ENCODE measurements around the gene FHAD1.

FHAD1 gene

DNA sequence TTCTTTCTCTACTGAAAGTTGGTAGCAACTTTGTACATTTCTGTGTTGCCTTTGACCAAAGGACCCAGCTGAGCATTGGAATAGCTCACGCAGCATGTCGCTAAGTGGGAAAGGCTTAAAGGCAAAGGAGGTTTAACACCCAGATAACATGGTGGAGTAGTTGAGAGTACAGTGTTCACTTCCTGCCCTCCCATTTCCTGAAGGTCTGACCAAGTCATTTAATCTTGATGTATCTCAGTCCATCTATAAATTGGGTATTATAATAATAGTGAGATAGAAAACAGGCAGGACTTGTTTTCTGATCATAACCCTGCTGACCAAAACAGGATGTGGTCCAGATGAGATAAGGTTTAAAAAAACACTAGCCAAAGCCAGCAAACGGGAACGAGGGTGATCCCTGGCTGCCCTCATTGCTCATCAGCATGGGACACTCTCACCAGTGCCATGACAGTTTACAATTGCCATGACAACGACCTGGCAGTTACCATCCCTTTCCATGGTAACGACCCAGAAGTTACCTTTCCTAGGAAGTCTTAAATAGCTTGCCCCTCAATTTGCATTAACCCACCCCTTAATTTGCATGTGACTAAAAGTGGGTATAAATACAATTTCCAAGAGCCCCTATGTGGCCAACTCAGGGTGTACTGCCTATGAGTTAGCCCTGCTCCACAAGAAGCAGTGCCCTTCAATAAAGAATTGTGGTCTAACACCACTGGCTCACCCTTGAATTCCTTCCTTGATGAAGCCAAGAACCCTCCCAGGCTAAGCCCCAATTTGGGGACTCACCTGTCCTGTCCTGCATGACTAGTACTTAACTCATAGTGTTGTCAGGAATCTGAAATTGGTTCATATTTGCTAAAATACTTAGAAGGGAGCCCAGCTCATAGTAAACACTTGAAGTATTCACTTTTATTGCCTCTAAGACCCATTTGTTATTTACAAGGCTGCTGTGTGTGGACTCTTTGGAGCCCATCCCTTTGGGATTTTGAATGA lies 28.4 kb upstream of the FHAD1 start:
- no peak for DNase-seq (ENCODE audit: low read depth)

DNA sequence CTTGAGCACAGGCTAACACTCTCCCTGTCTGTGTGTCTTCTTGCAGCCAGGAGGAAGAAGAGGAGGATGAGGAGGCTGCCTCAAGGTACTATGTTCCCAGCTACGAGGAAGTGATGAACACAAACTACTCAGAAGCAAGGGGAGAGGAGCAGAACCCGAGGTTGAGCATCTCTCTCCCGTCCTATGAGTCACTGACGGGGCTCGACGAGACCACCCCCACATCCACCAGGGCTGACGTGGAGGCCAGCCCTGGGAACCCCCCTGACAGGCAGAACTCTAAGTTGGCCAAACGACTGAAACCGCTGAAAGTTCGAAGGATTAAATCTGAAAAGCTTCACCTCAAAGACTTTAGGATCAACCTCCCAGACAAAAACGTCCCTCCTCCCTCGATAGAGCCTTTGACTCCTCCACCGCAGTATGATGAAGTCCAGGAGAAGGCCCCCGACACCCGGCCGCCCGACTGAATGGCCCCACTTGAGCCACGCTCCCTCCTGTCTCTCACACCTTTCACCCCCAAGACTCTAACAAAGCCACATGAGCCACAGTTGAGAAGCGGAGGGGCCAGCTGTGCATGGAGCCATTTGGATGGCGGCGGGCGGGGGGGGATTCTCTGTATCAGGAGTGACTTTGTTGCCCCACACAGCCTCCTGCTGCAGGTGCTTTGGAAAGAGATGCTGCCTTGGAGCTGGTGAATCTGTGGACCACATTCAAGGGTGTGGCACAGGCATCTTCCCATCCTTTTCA lies 27.6 kb upstream of the FHAD1 start:
- no peak for DNase-seq (ENCODE audit: low read depth)

GRCh38 chr1:15220024-15220392 lies 27.0 kb upstream of the FHAD1 start:
- no peak for DNase-seq (ENCODE audit: low read depth)

DNA sequence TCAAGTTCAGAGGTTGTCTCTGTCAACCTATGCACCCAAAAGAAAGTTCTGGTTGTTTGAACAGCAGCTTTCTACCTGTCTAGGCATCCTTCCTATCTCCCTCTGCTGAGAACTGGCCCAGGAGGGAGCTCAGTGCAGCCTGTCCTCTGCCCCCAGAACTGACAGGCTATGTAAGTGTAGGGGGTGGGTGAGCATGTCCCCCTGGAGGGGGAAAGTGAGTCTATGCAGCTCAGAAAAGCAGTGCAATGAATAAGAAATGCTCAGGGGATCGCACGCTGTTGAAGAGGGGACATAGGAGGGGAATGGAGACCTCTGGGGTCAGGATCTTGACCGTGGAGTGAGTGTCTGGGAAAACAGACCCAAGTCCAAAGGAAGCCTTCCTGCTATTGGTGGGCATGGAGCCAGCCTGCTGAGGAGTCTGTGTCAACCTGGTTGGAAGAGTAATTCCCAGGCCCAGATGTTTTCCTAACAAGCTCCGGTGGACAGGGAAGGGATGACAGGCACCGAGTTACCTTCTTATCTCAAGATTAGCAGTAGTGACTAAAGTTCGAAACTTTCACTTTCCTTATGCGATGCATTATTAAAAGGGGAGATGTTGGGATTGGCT lies 26.1 kb upstream of the FHAD1 start:
- no peak for DNase-seq (ENCODE audit: low read depth)

GRCh38 chr1:15222653-15223303 lies 24.2 kb upstream of the FHAD1 start:
- DNase-seq (ENCODE audit: low read depth), result no peak

DNA sequence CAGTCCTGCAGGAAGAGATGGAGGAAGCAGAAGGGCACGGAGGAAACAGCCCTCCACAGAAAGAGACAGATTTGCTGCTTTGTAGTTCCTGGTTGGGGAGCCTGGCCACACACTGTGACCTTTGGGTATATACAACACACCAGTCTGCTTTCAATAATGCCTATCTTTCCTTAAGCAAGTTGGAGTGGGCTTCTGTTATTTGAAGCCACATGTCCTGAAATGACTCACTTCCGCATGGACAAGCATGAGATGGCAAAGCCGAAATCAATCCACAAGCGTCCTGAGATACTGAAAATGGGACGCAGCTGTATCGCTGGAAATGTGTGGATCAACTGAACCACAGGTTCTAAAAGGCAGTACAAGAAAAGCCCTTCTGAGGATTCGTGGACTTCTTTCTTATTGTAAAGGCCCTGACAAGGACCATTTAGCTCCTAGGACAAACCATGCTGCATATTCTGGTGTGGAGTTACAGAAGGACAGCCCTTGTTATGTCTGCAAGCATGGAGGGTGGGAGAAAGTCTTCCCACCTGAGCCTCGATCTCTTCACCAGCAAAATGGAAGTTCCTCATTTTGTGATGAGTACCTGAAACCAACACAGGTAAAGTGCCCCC lies 22.7 kb upstream of the FHAD1 start:
- no peak for DNase-seq (ENCODE audit: low read depth)

GRCh38 chr1:15224974-15225373 lies 22.0 kb upstream of the FHAD1 start:
- no peak for DNase-seq (ENCODE audit: low read depth)

DNA sequence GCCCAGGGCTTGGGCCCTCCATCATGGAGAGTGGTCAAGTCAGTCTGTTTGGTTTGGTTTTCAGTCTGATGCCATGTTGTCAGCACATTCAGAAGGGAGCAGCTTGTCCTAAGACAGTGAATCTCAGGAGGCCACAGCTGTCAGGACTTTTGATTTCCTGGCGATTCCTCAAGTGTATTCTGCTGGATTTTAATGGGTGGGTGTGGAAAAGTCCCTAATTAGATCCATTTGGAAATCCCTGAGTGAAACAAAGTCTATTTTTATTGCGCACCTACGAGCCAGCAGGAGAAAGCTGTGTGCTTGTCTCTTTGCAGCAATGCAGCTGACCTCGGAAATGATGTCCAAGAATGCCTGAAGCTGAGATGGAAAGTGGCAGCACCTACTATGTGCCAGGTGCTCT lies 21.6 kb upstream of the FHAD1 start:
- DNase-seq (ENCODE audit: low read depth), result no peak

GRCh38 chr1:15226388-15227255 lies 20.4 kb upstream of the FHAD1 start:
- DNase-seq (ENCODE audit: low read depth), result no peak

GRCh38 chr1:15229707-15230131 lies 17.3 kb upstream of the FHAD1 start:
- DNase-seq (ENCODE audit: low read depth), result no peak

DNA sequence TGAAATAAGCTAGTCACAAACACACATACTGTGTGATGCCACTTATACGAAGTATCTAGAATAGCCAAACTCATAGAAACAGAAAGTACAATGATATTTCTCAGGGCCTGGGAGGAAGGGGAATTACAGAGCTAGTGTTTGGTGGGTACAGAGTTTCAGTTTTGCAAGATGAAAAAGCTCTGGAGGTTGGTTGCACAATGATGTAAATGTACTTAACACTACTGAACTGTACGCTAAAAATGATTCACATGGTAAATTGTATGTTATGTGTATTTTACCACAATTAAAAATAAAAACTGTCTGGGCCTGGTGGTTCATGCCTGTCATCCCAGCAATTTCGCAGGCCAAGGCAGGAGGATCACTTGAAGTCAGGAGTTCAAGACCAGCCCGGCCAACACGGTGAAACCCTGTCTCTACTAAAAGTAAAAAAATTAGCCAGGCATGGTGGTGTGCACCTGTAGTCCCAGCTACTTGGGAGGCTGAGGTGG lies 15.3 kb upstream of the FHAD1 start:
- DNase-seq (ENCODE audit: low read depth), result no peak

DNA sequence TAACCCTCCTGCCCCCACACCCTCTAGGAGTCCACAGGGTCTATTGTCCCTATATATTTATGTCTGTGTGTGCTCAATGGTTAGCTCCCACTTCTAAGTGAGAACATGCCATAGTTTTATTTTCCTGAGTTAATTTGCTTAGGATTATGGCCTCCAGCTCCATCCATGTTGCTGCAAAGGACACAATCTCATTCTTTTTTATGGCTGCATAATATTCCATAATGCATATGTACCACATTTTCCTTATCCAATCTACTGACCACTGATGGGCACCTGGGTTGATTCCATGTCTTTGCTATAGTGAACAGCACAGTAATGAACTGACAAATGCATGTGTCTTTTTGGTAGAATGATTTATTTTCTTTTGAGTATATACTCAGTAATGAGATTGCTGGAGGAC lies 13.3 kb upstream of the FHAD1 start:
- no peak for DNase-seq (ENCODE audit: low read depth)

- DNase-seq (ENCODE audit: low read depth), result no peak
Observed at GRCh38 chr1:15236321-15236721, 10.7 kb upstream of the FHAD1 start.

- no peak for DNase-seq (ENCODE audit: low read depth)
Observed at GRCh38 chr1:15236746-15237145, 10.3 kb upstream of the FHAD1 start.

DNA sequence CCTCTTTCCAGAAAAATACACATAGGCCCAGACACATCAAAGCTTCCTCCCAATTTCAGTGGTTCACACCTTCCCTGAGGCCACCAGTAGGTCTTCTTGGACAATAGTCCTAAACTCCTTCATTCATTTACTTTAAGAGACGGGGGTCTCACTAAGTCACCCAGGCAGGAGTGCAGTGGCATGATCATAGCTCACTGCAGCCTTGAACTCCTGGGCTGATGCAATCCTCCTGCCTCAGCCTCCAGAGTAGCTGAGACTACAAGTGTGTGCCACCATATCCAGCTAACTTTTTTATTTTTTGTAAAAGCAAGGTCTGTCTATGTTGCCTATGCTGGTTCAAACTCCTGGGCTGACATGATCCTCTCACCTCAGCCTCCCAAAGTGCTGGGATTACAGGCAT lies 8.2 kb upstream of the FHAD1 start:
- DNase-seq (ENCODE audit: low read depth), result no peak

DNA sequence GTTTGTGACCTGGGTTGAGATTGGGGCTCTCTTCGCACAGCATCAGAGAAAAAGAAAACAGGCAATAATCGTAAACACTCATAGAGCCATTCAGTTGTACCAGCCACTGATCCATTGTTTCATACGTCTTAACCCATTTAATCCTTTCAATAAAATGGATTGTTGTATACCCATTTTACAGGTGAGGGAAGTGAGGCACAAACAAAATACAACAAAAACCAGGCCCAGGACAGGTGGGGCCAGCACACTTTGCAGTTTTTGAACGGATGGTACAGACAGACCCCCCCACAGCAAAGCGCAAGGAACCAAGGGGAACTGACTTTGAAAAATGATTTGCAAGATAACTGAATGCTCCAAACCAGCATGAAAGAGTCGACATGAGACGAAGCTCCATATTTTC lies 4.3 kb upstream of the FHAD1 start:
- no peak for DNase-seq (ENCODE audit: low read depth)

DNA sequence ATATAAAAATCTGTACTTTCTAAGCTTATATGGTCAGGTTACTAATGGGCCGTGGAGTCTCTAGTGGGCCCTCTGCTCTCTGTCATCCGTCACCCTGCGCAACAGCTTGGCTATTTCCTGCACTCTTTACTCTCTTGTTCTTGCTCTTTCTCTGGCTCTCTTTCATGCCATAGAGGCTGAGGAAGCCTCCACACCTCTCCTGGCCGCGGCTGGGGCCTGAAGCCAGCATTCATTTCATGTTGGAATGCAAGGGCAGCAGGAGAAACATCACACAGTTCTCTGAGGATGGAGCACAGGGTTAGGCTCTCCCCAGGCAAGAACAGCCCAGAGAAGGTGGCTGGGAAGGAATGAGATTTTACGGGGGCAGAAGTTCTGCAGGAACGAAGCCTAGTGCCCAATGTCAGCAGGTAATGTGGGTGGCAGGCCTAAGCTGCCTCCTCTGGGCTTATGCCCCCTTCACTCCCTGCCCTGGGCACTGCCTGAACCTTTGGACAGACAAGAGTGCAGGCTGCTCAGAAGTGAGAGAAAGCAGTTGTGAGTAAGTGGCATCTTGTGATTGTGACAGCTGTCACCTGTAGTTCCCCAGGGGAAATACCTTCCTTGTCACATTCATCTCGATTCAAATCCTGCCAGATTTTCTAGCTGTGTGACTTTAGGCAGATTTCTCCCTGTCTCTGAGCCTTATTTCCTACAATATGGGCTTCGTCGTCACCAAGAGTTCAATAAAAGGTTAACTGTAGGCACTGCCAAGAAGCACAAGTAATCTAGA lies 3.6 kb upstream of the FHAD1 start:
- no peak for DNase-seq (ENCODE audit: low read depth)

- no peak for DNase-seq (ENCODE audit: low read depth)
Observed at GRCh38 chr1:15244813-15245212, 2.2 kb upstream of the FHAD1 start.

DNA sequence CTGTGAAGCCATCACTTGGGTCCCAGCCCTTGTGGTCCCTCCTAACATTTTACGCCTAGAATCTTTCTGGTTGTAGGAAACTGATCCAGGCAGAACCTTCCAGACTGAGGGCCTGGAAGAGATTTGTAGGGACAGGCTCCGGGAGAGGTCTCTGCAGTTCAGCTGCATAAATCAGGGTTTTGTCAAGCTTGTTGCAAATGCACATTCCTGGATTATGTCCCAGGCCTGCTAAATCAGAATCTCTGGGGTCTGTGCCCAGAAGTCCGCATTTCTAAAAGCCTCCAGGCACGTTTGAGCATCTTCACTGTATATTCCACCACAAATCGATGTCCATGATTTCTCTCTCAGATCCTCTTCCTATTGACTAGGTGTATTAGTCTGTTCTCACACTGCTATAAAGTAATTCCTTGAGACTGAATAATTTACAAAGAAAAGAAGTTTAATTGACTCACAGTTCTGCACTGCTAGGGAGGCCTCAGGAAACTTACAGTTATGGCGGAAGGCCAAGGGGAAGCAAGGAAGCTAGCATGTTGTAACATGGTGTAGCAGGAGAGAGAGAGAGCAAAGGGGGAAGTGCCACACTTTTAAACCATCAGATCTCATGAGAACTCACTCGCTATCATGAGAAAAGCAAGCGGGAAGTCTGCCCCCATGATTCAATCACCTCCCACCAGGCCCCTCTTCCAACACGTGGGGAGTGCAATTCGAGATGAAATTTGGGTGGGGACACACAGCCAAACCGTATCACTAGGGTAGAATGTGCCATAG lies 1.2 kb upstream of the FHAD1 start:
- no peak for DNase-seq (ENCODE audit: low read depth)
